Ammon's horn (tissue), 1 donor: Measurements from ENCODE around the gene PLCB1.
"Not testable (repeated sequence)": the region's sequence is repeated elsewhere in the genome, so short reads cannot be mapped to it uniquely, and the experiment has no call there.

Experiments used
- DNase-seq: peaks from one replicate; pipeline ENCODE4 v3.0.0-alpha.2; 2016; ENCODE audit warnings: low spot score

PLCB1 gene

DNA sequence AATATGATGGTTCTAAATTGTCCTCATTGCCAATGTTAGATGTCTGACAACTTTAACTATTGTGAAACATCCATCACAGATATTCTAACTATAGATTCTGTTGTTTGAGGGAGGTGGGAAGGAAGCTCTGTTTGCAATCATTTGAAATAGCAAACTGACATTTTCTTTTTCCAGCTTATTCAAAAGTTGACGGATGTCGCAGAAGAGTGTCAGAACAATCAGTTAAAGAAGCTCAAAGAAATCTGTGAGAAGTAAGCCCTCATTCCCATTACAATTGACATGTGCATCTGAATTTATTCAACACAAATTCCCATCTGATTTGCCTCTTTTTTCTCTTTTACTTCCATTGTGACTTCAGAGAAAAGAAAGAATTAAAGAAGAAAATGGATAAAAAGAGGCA lies 656.2 kb downstream of the PLCB1 start:
- DNase-seq, result no peak

DNA sequence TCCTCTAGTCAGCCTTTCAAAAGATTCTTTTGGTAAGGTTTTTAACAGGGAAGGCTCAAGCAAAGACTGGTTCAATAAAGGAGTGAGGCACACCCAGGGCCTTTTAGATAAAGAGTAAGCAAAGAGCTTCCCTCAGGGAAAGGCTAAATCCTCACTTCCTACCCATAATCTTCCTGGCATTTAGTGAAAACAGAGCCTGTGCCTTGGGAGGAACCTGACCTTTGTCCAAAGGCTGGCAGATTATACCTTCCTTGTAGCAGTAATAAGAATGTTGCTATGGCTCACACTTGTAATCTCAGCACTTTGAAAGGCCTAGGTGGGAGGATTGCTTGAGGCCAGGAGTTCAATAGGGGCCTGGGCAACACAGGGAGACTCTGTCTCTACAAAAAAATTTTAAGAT lies 656.8 kb downstream of the PLCB1 start:
- DNase-seq, result no peak

DNA sequence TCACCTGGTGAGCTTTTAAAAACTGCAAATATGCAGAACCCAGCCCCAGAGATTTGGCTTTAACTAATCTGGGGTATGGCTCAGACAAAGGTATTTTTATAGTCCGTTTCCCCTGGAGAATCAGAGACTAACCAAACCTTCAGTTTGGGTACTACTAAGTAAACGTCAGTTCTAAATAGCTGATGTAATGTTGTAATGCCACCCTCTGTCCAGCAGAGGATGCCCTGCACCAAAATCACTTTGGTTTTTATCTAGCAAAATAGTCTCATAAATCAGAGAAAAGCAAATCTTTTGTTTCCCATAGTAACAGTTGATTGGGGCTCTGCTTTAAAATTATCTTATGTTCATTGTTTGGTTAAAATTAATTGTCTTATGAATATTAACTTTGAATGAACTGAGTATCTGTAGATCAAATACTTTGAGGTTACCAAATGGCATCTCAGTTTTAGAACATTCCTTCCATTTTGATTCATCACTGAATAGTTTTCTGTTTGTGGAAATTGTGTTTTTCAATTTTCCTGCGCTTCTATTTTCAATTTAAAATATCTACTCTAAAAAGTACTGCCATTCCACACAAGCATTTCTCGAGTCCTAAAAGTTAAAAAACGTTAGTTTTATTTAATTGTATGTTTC lies 658.5 kb downstream of the PLCB1 start:
- DNase-seq, result peak; percentile 50

DNA sequence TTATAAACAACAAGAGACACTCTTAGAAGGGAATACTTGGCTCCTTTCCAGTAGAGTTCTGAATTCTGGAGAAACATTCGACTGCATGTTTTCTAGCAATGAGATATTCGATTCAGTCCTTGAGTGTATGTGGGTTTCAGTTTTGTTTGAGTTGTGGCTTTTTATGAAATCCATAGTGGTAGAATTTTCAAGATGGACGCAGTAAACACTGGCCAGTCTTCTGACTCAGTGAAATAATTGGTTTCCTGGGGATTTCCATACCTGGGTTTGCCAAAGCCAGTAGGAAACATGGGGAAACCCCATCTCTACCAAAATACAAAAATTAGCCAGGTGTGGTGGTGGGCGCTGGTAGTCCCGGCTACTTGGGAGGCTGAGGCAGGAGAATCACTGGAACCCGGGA lies 663.3 kb downstream of the PLCB1 start:
- DNase-seq, result no peak

DNA sequence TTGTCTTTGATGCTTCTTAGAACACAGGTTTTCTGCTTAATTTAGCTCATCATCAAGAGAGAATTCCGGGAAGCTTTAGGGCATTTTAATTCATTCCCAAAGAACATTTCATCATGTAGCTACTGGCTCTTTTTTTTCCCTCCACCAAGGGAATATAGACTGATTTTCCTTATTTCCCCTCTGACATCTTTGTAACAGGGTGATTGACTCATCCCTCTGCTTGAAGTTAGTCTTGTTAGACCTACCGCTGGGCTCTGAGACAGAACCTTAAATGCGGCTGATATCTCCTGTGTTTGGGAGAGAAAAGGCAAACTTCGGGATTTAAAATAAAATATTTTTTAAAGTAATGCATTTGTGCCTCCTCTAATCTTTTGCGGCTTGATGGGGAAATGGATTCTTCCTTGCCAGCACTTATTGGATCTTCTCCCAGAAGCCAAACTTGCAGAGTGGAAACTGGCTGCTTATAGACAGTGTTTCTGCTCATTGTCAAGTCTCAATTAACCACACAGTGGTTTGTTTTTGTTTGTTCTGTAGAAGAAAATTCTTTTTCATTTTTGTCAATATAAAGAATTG lies 664.1 kb downstream of the PLCB1 start:
- DNase-seq, result no peak

DNA sequence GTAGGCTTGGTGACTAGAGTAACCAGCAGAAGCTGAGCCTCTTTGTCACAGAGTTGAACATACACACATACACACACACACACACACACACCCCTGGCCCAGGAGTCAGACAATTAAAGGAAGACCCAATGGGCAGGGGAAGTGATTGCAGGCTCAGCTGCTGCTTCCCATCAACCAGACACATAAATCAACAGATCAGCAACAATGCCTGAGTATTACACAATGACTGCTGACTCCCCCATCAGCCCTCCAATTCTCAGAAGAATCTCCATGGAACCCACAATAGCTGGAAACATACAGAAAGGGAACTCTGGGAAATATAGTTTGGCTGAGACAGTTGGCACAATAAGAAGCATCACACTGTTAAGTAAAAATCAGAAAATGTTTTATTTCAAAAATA lies 666.4 kb downstream of the PLCB1 start:
- DNase-seq, result no peak

DNA sequence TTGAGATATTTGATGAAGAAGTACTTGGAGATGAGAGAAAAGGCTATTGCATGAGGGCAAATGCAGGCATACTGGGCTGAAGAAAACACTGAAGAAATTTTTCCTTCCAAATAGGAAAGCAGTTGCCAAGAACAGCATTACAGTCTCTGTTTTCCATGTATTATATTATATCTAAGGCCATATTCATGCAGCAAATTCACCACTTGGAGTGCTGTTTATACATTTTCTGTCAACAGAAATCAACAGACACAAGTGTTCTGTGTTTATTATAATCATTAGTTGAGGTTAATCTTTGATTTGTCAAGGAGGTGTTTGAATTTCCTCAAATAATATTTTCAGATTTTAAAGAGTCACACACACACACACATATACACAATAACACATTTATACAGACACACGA lies 668.0 kb downstream of the PLCB1 start:
- no peak for DNase-seq

DNA sequence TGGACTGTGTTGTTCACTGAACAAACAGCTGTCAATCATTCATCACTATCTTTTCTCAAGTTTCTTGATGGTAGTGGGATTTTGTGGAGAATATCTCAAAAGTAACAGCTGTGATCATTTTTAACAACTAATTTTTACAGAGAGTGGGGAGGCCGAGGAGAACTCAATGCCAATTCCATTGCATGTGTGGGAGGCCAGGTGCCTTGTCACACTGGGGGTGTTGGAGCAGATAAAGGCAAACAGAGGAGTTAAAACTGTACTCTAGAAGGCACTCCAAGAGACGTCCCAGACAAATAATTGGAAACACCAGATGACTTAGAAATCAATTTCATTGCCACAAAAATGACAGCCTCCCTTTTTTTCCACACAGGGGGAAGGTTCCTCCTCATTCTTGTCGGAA lies 669.6 kb downstream of the PLCB1 start:
- no peak for DNase-seq

DNA sequence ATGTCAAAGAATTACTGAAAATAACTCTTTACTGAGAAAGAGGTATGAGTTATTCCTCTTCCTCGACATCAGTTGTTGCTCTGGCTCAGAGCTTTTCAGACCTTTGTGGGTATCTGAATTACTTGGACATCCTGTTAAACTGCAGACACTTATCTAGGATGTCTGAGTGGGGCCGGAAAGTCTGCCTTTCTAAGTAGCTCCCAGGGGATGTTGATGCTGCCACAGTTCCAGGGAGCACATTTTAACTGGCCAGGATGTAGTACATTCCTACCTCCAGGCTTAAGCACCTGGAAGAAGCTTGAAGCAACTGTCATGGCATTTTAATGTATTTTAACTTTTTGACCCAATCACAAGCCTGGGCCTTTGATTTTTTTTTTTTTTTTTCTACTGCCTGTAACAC lies 671.0 kb downstream of the PLCB1 start:
- no peak for DNase-seq

DNA sequence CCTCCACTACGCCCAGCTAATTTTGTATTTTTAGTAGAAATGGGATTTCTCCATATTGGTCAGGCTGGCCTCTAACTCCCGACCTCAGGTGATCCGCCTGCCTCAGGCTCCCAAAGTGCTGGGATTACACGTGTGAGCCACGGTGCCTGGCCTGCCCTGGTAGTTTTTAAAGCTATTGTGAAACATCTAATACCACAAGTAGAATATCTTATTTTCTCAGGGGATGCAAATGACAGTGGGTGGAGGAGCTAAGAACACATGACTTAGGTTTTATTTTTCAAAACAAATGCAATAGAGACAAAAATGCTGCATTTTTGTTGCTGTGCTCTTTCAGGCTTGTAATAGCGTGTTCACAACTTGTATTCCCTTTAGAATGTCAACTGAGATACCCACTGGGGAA lies 671.9 kb downstream of the PLCB1 start:
- no peak for DNase-seq

DNA sequence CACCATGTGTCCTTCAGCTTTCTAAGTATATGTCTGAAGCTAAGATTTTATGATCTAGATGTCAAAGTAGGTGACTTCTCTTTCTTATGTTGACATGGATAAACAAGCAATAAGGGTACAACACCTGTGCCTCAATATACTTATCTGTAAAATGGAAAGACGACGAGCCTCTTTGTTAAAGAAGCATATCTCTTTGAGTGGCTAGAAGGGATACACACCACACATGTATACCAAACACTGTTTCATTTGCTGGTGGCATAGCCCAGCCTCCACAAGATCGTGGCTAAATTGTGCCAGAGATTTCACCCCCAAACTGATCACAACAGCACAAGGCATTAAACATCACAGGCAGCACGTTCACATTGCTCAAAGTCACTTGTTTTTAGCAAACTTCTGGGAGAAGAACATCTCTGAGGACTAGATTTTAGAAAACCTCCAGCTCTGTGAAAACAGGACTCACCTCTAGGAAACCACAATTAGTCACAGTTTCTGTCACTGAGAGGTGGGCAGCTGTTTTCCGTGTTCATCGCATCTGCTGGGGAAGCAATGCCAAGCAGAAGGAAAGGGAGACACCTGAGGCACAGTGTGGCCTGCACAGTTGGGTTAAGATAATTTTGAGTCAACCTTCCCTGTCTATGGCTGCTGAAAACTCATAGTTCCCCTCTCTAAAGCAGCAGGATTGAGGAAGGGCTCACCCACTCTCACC lies 673.8 kb downstream of the PLCB1 start:
- DNase-seq, result no peak

DNA sequence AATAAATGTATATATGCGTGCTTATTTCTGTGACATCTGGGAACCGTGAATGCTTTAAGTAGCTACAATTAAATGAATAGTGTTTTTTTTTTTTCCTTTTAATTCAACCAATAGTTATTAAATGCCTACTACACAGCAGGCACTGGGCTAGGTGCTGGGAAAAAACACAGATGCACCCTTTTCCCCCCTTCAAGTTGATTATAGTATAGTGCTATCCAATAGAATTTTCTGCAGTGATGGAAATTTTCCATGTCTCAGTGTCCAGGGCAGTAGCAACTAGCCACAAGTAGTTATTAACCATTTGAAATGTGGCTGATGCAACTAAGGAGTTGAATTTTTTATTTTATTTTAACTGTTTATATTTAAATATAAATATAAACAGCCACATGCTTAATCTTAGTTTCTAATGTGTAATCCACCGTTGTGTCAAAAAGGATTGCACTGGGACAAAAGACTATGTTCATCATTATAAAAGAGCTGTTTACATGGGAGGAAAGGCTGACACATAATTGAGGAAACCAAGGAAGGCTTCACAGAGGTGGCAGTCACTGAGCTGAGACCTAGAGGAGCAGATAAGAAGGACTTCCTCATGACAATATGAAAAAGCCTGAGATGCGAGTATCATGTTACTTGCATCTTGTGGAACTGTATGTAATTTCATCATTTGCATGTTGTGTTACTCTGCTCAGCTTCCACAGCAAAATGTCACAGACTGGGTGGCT lies 675.6 kb downstream of the PLCB1 start:
- no peak for DNase-seq

DNA sequence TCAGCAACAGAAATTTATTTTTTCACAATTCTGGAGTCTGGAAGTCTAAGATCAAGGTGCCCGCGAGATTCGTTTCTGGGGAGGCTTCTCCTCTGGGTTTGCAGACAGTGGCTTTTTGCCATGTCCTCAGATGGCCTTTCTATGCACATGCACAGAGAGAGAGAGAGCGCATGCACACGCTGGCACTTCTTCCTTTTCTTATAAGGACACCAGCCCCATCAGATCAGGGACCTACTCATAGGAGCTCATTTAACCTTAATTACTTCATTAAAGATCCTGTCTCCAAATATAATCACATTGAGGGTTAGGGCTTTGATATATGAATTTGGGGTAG lies 676.1 kb downstream of the PLCB1 start:
- no peak for DNase-seq

DNA sequence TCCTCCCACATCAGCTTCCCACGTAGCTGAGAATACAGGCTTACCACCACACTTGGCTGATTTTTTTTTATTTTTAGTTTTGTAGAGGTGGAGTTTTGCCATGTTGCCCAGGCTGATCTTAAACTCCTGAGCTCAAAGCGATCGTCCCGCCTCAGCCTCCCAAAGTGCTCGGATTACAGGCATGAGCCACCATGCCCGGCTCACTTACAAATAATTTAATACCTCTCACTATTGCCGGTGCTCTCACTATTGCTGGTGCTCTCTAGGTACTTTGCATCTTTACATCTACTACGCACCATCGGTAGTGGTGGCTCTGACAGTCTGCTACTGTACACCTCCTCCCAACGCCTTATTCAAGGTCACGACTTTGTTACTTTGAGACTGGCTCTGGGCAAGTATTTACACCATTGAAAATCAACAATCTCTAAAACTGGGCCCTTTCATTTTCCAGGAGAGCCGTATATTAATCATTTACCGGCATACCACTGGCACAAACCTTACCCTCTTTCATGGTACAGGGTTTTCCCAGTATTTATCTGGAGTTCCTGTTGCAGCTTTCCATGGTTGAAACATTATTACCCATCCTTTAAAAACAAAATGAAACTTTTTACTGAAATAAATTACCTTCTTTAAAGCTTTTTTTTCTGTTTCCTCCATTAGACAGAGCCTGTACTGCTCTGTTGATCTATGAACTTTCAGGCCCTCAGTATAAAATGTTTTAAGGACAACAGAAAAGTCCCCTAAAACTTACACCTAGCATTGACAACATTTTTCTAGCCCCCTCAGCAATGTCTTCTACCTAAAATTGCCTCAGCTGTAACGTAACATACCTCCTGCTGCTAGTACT lies 677.3 kb downstream of the PLCB1 start:
- DNase-seq, result no peak

DNA sequence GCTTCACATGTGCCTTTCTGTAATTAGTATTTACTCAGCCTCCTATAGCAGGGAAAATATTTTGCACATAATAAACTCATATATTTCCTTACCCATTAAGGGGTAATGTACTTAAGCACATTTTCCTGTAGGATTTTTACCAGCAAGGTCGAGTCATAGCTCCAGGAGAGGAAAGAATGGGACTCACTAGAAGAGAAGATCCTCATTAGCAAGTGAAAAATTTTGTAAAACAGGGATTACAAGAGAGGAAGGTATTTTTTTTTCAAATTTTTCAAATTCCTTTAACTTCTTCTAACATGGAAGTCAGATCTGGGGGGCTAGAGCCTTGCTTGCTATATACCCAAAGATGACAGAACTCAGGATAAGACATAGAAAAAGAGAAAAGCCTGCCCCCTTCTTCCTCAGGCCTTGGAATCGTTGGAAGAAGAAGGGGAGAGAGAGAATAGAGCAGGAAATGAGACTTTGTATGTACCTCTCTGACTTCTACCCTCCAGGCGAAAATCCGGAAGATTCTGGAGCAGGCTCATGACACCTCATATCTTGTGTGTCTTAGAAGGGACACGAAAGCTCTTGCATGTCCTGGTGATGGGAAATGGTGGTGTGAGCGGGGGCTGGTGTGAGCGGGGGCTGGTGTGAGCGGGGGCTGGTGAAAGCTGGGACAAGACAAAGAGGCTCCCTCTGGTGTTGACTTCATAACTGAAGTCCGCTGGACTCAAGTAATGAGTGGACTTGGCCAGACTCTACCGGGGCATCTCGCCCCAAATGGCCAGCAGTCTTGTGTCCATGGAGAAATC lies 679.9 kb downstream of the PLCB1 start:
- DNase-seq, result no peak

DNA sequence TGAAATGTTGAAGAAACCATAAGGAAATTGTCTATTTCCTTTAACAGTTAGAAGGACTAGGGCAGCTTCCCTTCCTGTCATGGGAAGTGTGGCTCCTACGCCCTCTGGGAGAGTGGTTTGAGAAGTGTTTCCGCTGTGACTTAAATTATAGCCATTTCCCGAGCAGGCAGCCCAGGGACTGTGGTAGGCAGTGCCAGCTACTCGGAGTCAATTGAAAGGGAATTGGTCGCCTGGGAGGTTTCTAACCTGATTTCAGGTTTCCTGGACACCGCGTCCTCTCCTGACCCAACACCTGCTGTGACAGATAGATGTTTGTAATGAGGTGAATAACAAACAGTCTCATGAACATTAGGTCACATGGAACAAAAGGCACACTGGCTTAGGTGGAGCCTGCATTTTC lies 680.8 kb downstream of the PLCB1 start:
- DNase-seq, result peak; percentile 15

DNA sequence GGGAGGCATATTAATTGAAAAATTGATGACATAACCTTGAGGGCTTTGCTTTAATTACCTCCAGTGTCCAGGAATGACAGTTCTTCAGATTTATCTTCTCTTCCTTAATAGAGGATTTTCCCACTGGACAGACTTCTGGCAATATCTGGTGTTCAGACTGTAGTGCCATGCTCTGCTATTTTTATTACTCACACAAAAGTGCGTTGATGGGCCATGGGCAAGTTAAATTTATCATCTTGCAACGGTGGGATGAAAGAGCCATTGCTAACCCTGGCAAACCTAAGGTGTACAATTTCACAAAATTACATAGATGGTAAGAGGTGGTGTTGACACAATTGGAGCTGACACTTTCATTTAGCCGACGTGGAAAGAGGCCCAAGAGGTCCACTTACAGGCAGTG lies 683.1 kb downstream of the PLCB1 start:
- no peak for DNase-seq

DNA sequence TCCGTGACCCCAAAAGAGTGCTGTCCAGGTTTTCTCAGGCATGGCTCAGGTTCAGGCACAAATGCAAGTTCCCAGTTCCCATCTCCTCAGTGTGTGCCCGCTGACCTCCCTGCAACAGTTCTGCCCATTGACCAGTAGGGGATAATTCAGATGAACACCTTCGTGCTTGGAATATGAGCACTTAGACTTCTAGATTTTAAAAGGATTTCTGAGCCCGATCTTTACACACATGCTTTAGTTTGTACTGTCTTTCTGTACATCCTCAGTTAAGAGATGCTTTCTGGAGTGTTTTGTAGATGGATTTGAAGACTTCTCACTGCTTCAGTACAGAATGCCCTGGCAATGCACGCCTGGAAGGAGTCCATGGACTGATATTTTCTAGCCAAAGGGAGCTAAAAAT lies 697.2 kb downstream of the PLCB1 start:
- no peak for DNase-seq

DNA sequence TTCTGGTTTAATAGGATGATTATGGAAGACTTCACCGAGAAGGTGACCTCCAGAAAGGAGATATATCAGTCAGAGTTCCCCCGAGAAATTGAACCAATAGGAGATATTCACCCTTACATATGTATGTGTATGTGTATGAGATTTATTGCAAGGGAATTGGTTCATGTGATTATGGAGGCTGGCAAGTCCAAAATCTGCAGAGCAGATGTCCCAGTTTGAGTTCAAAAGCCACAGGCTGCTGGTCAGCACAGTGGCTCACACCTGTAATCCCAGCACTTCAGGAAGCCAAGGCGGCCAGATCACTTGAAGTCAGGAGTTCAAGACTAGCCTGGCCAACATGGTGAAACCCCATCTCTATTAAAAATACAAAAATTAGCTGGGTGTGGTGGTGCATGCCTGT lies 702.2 kb downstream of the PLCB1 start:
- not testable (repeated sequence) for DNase-seq

DNA sequence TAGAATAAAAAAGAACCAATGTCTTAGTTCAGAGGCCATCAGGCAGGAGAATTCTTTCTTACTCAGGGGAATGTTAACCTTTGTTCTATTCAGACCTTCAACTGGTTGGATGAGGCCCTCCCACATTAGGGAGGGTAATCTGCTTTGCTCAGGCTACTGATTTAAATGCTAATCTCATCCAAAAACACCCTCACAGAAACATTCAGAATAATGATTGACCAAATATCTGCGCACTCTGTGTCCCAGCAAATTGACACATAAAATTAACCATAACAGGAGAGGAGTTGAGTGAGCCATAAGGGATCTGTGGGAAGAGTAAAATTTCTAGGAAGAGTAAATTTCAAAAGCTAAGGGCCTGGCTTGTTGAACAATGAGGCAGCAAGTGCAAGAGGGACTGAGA lies 702.8 kb downstream of the PLCB1 start:
- DNase-seq, result no peak

DNA sequence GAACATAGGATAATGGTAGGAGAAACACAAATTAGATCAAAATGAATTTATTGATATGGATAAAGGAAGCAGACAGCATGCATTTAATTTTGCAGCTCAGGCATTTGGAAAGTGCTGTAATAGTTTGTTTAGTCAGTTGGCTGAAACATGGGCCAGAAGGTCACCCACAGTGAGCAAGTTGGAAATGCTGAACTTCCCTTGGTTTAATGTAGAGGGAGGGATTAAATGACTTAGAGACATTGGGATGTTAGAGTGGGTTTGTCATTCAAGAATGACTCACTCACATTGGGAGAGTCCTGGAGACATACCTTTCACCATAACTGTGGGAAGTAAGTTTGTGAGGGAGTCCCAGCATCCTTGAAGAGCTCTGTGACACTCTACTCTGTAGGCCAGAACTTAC lies 705.3 kb downstream of the PLCB1 start:
- no peak for DNase-seq

DNA sequence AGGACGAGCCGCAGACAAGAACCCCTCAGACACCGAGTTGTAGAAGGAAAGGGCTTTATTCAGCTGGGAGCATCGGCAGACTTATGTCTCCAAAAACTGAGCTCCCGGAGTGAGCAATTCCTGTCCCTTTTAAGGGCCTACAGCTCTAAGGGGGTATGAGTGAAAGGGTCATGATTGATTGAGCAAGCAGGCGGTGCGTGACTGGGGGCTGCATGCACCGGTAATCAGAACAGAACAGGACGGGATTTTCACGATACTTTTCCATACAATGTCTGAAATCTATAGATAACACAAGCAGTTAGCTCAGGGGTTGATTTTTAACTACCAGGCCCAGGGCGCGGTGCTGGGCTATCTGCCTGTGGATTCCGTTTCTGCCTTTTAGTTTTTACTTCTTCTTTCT lies 710.5 kb downstream of the PLCB1 start:
- no peak for DNase-seq
